GM19468 (cell line): ENCODE measurements around the gene ARHGEF26.
"Not testable (repeated sequence)": the region's sequence is repeated elsewhere in the genome, so short reads cannot be mapped to it uniquely, and the experiment has no call there.

Source experiments
- ATAC-seq: cut with Tn5 transposase; IDR thresholded peaks from one replicate; pipeline ENCODE4 v1.9.1; 2021; ENCODE audit warnings: mild to moderate bottlenecking, moderate library complexity, moderate number of reproducible peaks; ENCODE audit not compliant: unreplicated experiment; ENCODE audit errors: extremely low read depth

Gene ARHGEF26, protein sequence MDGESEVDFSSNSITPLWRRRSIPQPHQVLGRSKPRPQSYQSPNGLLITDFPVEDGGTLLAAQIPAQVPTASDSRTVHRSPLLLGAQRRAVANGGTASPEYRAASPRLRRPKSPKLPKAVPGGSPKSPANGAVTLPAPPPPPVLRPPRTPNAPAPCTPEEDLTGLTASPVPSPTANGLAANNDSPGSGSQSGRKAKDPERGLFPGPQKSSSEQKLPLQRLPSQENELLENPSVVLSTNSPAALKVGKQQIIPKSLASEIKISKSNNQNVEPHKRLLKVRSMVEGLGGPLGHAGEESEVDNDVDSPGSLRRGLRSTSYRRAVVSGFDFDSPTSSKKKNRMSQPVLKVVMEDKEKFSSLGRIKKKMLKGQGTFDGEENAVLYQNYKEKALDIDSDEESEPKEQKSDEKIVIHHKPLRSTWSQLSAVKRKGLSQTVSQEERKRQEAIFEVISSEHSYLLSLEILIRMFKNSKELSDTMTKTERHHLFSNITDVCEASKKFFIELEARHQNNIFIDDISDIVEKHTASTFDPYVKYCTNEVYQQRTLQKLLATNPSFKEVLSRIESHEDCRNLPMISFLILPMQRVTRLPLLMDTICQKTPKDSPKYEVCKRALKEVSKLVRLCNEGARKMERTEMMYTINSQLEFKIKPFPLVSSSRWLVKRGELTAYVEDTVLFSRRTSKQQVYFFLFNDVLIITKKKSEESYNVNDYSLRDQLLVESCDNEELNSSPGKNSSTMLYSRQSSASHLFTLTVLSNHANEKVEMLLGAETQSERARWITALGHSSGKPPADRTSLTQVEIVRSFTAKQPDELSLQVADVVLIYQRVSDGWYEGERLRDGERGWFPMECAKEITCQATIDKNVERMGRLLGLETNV

DNA sequence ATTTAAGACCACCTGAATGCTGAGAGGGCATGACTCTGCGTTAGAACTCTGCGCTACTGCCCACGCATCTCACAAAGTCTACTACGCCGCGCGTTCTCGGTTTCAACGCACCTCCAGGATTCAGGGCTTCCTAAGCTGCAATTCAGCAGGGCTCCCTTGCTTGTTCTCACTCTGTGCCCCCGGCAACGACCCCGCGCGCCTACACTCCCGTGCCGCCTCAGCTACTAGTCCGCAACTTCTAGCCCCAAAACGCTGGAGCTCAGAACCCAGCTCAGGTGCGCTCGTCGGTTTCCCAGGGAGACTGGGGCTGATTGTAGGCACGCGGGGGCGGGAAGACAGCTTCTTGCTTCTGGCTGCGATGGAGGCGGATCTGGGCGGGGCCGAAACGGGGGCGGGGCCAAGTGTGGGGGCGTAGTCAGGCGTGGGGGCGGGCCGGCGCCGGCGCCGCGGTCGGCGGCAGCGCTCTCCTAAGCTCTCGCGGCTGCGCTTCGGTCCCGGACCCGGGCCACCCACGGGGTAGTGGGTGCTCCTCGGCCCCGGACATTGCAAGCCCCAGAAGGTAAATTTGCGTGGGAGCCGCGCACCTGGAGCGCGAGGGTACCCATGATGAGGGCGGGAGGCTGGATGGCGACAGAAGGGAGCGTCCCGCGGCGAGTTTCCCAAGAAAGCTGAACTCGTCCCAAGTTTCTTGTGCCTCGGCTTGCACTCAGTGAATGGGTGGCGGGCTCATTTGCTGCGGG lies at the start of gene ARHGEF26:
TSS of gene ARHGEF26 (plus strand) at position 430 of the 740 bp plus-strand sequence. CDS start 603 bp downstream, outside the sequence.
- no peak for ATAC-seq

DNA sequence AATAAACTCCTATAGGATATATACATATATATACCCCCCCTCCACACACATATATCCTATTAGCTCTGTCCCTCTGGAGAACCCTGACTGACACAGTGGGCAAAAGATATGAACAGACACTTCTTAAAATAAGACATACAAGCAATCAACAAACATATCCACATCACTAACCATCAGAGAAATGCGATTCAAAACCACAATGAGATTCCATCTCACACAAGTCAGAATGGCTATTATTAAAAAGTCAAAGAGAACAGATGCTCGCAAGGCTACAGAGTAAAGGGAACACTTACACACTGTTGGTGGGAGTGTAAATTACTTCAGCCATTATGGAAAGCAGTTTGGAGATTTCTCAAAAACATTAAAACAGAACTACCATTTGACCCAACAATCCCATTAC lies 46.2 kb upstream of the ARHGEF26 start:
- no peak for ATAC-seq

DNA sequence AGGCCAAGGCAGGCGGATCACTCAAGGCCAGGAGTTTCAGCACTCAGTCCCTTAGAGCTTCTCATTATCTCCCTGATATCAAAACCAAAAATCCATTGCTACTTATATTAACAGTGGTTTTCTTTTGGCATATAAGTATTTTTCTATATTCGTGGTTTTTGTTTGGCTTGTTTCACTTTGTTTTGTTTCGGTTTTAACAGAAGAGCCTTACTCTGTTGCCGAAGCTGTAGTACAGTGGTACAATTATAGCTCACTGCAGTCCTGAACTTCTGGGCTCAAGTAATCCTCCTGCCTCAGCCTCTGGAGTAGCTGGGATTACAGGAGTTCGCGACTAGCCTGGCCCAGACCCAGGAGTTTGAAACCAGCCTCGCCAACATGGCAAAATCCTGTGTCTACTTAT lies 42.5 kb upstream of the ARHGEF26 start:
- no peak for ATAC-seq

DNA sequence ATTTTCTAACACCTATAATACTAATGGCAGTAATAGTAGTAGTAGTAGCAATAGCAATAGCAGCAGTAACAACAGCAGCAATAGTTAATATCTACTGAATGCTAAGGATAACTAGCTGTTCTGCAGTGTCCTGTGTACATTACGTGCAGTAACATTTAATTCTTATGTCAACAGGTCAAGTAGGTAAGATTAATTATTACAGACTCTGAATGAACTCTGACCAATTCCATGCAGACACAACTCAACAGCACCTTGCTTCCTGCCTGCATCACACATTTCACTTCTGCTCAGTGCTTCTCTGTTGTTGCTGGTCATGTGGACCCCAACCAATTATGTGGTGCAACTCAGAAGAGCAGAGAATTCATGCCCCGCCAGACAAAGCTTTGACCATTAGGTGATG lies 39.9 kb upstream of the ARHGEF26 start:
- no peak for ATAC-seq

DNA sequence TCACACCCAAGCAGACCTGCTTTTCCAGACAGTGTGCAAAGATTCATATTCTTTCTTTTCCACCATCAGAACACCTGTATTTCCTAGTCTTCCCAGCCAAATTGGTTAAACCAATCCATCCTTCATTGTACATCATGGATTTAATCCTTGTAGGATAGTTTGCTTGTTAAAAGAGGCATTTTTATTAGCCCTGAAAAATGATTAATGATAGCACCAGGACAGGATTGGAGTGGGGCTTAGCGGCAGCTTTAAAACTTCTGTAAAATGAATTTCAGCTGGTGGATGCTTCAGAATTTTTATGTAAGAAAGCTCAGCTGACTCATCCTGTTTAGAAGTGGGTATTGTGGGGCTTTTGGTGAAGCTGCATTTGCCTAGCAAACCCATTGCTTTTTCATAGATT lies 36.1 kb upstream of the ARHGEF26 start:
- ATAC-seq: no peak

DNA sequence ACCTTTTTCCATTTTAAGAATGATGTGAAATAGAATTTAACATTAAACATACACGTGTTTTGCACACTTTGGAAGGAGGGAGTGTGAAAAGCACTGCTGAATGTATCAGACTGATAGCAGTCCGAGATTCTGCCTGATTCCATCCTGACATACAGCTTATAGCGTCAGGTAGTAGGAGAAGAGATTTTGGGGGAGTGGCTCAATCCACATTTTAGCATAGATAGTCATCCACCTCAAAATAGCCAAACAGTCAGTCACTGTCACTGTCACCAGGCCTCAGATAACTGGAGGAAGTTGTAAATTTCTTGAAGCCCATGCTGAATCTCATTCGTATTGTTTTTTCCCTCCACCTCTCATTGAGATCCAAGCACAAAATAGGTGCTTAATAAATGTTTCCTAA lies 35.4 kb upstream of the ARHGEF26 start:
- ATAC-seq: no peak

DNA sequence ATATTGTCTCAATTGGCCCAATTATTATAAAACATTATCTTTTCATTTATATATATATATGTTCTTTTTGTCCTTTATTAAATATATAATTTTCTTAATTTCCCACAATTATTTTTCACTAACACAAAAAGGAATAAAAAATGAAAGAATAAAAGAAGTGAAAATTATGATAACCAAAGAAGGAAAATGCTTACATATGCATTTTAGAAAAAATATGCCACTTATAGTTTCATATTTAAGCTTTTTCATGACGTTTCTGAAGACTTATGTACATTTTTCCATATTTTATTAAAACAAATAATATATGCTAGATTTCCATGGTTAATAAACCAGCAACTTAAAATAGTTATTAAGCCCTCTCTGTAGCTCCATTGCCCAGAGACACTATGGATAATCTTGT lies 34.9 kb upstream of the ARHGEF26 start:
- no peak for ATAC-seq

DNA sequence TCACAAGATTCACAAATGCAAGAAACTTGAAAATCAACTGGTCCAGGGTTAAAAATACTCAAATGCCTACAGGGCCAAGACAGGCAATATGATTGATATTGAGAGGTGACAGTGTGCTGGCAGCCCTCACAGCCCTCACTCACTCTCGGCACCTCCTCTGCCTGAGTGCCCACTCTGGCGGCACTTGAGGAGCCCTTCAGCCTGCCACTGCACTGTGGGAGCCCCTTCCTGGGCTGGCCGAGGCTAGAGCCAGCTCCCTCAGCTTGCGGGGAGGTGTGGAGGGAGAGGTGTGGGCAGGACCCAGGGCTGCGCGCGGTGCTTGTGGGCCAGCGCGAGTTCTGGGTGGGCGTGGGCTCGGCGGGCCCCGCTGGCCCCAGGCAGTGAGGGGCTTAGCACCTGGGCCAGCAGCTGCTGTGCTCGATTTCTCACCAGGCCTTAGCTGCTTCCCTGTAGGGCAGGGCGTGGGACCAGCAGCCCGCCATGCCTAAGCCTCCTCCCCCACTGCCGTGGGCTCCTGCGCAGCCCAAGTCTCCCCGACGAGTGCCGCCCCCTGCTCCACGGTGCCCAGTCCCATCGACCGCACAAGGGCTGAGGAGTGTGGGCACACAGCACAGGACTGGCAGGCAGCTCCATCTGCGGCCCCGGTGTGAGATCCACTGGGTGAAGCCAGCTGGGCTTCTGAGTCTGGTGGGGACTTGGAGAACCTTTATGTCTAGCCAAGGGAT lies 33.3 kb upstream of the ARHGEF26 start:
- not testable (repeated sequence) for ATAC-seq

DNA sequence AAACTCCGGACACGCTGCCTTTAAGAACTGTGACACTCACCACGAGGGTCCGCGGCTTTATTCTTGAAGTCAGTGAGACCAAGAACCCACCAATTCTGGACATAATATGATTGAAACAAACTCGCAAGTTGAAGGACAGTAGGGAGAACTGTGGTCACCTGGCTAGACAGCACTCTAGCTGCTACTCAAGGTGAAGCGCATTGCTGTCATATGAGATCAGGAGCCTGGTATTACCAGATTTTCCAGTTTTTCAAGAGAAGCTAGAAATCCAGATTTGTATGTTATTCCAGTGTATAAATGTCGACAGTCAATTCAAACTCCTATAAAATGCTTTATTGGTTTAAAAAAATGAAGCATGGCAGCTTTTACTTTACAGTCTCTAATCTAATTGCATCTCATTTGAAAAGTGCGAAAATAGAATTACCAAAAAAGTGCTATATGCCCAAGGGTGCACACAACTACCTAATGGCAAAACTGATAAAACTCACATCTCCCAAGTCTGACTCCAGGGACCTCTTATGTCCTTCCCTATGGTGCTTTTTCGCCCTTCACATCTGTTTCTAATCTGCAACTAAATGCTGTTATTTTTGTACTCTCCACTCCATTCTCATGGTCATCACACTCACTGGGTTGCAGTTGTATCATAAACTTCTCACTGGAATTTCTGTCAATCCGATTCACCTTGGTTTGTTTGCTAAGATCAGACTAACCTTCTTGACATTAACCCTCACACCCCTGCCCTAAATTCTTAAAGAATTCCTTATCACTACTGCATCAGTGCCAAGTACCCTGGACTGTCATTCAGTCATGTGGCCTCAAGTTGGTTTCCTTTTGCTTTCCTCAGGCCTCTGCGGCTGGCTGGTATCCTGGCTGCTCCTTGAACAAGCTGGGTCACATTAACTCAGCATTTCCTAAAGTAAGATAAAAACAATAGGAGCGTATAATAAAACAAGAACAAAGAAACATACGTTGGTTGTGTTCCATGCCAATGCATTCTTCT lies 31.5 kb upstream of the ARHGEF26 start:
- no peak for ATAC-seq

DNA sequence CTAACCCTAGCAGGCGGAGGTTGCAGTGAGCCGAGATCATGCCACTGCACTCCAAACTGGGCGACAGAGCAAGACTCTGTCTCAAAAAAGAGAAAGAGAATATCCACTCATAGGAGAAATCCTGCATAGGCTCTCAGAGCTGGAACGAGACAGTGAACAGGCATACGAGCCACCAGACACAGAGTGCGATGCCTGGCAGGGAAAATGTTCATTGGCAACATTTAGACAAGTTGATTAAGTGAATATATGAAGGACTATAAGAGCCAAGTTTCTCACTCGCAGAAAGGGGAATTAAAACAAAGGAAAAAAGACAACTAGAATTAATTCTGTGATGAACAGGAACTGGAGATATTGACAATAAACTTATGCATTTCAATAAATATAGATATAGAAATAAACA lies 27.1 kb upstream of the ARHGEF26 start:
- no peak for ATAC-seq

DNA sequence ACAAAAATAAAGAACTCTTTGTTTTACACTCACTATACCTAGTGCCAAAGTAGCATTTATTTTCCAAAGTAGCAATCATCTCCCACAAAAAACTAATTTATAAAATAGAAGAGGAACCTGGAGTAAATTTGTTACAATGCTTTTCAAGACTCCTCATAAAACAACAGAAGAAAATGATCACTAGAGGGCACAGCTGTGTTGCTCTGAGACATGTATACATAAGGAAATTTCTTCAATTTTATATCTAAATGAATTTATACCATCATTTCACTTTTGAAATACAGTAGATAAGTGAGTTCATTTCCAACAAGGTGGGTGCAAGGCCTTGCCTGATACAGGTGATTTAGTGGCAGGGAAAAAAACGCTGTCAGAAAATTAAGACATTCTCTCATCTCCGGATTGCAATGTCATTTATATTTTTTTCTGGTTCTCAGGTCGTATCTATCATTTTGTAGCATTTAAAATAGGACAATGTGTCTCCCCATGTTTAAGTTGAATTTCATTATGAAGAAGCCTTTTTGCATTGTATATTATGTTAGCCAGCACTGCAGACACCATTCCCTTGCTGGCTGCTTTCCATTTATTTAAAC lies 25.3 kb upstream of the ARHGEF26 start:
- no peak for ATAC-seq

DNA sequence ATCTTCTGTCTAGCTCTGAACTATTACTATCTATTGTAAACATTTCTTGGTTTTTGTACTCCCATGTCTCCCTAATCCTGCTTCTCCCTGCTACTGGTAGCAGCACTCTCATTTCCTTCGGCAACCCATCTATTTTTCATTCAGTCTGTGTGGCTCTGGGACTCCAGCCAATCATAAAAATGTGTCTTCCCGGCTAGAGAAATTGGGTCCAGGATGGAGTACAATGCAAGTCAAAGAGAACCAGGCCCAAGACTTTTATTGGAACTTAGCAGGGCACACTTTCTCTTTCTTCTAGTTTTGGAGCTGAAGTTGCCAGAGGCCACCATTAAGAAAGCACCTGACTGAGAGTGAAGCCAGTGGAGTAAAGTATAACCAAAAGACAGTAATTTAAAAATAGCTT lies 22.8 kb upstream of the ARHGEF26 start:
- no peak for ATAC-seq

DNA sequence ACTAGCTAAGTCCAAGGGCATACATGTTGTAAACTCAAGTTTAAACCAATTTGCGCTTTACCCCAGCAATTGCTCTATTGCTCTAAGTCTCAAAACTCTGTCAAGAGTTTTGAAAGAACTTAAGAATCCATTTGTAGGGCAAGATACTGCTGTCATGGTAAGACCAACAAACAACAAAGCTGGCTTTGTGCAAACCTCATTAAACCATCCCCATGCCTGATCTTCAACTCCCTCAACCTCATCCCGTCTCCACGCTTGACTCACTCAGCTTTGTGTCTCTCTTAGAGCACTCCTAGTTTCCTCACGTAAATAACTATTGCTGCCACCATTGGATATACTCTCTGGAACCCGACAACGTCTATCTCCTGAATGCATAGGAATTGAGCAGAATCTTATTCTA lies 20.6 kb upstream of the ARHGEF26 start:
- ATAC-seq: no peak

DNA sequence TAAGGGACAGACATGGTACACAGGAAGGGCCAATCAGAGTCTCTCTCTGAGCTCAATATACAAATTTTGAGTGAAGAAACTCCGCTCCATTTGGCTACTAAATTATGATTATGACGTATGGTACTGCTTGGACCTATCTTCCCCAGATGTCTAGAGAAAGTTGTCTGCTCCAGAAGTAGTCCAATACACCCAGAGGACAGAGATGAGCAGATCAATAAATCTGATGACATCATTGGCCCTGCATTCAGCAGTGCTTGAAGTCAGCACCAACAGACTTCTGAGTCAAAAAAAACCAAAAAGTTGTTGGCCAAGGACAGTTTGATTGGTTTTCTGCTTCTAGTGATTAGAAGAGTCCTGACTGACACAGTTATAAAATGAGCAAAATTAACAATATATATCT lies 19.9 kb upstream of the ARHGEF26 start:
- no peak for ATAC-seq

DNA sequence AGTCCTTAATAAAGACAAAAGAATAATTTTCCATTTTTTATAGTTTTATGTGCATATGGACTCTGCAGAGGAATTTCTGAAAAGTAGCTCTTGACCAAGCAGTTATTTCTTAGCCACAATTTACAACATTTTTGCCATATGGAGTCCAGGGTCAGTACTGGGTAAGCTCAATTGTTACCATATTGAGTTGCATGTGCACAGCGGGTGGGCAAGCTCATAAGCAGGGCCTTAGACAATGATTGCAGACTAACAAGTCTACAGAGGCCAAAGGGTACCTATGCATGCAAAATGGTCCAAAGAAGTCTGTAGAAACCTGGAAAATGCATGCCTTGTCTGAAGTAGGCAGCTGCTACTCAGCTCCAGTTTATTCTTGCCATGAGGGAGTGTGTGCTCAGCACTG lies 19.0 kb upstream of the ARHGEF26 start:
- ATAC-seq: no peak

DNA sequence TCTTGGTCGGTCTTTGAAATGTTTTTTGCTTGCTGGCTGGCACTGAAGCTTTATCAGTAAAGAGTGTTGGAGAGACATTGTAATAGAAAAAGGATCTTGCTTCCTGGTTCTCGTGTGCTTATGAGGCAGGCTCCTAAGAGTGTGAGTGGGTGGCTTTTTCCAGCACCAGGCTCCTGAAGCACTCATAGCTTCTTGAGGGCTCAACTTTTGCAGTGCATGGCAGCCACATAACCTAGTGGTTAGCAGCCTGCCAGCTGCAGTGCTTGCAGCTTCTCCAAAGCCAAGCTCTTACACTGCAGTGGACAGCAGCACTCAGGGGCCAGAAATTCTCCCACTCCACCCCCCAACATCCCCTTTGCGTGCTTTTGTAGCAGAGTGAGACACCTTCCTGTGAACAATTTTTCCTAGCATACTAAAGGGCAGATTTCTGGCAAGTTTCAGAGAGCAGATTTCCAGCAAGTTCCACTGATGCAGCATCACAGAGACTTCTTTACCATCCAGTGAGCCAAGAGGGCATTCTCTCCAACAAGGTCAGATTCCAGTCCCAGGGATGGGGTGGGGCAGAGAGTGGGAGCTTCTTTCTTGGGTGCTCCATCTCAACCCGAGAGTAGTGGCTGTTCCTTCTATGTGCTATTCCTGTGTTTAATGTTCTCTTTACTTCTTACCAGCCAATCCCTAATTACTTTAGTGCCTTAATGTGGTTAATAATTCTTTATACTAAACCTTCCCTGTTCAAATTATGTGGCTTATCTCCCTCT lies 15.8 kb upstream of the ARHGEF26 start:
- ATAC-seq: no peak

DNA sequence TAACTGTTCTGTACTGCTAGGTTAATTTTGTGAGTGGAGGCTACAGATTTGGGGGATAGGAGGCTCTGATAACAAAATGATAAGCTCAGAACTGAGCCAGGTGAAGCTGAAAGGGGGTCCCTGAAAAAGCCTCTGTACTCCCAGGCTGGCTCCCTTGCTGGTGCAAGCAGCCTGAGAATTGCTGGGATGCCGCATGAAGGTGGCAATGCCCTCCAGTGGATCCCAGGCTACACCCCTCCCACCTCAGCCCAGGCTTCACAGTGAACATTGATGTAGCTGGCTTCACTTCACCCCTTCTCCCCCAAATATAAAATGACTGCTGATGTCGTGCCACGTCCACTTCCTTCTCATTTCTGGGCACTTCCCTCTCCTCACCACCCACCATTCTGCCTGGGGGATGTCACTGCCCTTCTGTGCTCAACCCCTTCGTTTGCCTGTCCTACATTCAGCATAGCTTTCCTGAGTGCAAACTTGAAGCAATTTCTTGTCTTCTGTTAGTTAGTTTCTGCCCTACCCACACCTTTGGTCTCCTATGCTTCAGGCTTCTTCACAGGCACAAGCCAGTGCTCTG lies 9.7 kb upstream of the ARHGEF26 start:
- ATAC-seq: no peak
